ENCODE results near the gene PALM3. TPM values are rescaled to one million over a fixed set of nuclear protein-coding genes. Genes with fewer than 3 reads are reported as not detected.

Gene PALM3
- total RNA-seq, 1 experiment from 2014 or later, result 3.3 TPM

- Histone ChIP-seq H3K27me3 (ENCODE audit: insufficient read depth, low read length) (no peaks in the 10 kb centered on the region), H4K20me1 (ENCODE audit: insufficient read depth) (no peaks in the 10 kb centered on the region), H3K36me3 (ENCODE audit: control insufficient read depth in 1 of 2, insufficient read depth in 2 of 2, low read length in 2 of 2) (no peaks in the 10 kb centered on the region), H3K4me3 (replicated peaks in 1 of 2; ENCODE audit: low read depth in 1 of 2, low read length in 2 of 2) (peak overlapping the region; percentile 72 to 81), H2AFZ (ENCODE audit: low read depth, low read length, poor library complexity, severe bottlenecking) (peak overlapping the region; percentile 76), H3K79me2 (ENCODE audit: insufficient read depth, low read length) (no peaks in the 10 kb centered on the region), H3K9me3 (ENCODE audit: control insufficient read depth in 1 of 2, insufficient read depth in 1 of 2, low read depth in 1 of 2, low read length in 2 of 2) (no peaks in the 10 kb centered on the region), H3K4me2 (ENCODE audit: low read length) (peak overlapping the region; percentile 96), H3K9ac (ENCODE audit: low read length) (peak overlapping the region; percentile 88), H3K9me2 (ENCODE audit: insufficient read depth) (no peaks in the 10 kb centered on the region), H3K27ac (ENCODE audit: low read depth, low read length) (peak overlapping the region; percentile 87), H3K4me1 (ENCODE audit: control insufficient read depth in 1 of 2, insufficient read depth in 2 of 2, low read length in 2 of 2) (peaks cover 3 to 15% of the 10 kb centered on the region in 2 experiments)
- RAD21 ChIA-PET (ENCODE audit: low non-redundant PET in 1 of 2, low total read pairs in 2 of 2, uncharacterized antibody in 2 of 2, unreplicated experiment in 2 of 2), result no interaction called here
- CTCF ChIA-PET, result interaction anchor here (0.6 to 2.3 kb wide), 9 partner anchors 12 to 64 kb away, joined by 3 to 11 read pairs (median 5); partner anchors contain the start of genes MISP3 and RFX1
- ATAC-seq (no peak), DNase-seq (ENCODE audit: low read depth, low spot score) (no peak)
- no peak for TF ChIP-seq JUND (IDR thresholded peaks at IDR 0.05)
- no peak for TF ChIP-seq ZFX (IDR thresholded peaks at IDR 0.05)
- TF ChIP-seq SP1 (IDR thresholded peaks at IDR 0.05; ENCODE audit: low read depth), result no peak
- TF ChIP-seq ELF1 (IDR thresholded peaks at IDR 0.05; ENCODE audit: borderline replicate concordance, low read depth), result no peak
- no peak for TF ChIP-seq TCF7L2 (IDR thresholded peaks at IDR 0.05; ENCODE audit: borderline replicate concordance, extremely low read depth, insufficient read depth, insufficient read length)
- TF ChIP-seq RAD21 (IDR thresholded peaks at IDR 0.05; ENCODE audit: low read depth), result no peak
- TF ChIP-seq FOSL1 (IDR thresholded peaks at IDR 0.05; ENCODE audit: low read depth), result no peak
- TF ChIP-seq ZNF274 (IDR thresholded peaks at IDR 0.05; ENCODE audit: low read depth, low read length), result no peak
- no peak for TF ChIP-seq POLR2AphosphoS5 (IDR thresholded peaks at IDR 0.05; ENCODE audit: low read depth, low read length)
- no peak for TF ChIP-seq CEBPB (IDR thresholded peaks at IDR 0.05; ENCODE audit: low read depth)
- TF ChIP-seq EZH2phosphoT487 (IDR thresholded peaks at IDR 0.05; ENCODE audit: borderline replicate concordance), result no peak
- TF ChIP-seq CTCF (IDR thresholded peaks at IDR 0.05 in 2 of 3, conservative IDR thresholded peaks at IDR 0.05 in 1 of 3; ENCODE audit: borderline replicate concordance in 1 of 3, insufficient read depth in 1 of 3, low read depth in 2 of 3, low read length in 2 of 3), result no peak
- intact Hi-C loops (cut with micrococcal nuclease), result no loop called here
- POLR2A ChIA-PET, result interaction anchor here (0.5 to 1.9 kb wide), 5 partner anchors 9 to 331 kb away, joined by 4 to 10 read pairs (median 4); partner anchors contain the start of gene RFX1
- BruUV-seq (replicated peaks), result no TSS peak
Measured at GRCh38 chr19:14030997-14031718, 30.7 kb downstream of the PALM3 start.

Measured in HCT116 (cell line).